ENCODE data around the gene FUCA1.

DNA sequence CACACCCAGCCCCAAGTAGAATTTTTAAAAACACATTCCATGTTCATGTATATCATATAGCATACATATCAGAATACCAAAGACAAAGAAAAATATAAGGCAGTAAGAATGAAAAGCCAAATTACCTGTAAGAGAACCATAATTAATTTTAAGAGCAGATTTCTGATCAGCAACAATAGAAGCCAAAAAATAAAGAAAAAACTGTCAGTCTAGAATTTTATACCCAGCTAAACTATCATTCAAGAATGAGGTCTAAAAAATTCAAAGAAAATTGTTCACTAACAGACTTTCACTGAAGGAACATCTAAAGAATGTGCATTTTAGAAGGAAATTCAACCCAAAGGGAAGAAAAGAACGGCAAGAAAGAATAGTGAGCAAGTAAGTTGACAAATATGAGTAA is 10.6 kb upstream of the FUCA1 start:
- TF ChIP-seq, protein P1, sequence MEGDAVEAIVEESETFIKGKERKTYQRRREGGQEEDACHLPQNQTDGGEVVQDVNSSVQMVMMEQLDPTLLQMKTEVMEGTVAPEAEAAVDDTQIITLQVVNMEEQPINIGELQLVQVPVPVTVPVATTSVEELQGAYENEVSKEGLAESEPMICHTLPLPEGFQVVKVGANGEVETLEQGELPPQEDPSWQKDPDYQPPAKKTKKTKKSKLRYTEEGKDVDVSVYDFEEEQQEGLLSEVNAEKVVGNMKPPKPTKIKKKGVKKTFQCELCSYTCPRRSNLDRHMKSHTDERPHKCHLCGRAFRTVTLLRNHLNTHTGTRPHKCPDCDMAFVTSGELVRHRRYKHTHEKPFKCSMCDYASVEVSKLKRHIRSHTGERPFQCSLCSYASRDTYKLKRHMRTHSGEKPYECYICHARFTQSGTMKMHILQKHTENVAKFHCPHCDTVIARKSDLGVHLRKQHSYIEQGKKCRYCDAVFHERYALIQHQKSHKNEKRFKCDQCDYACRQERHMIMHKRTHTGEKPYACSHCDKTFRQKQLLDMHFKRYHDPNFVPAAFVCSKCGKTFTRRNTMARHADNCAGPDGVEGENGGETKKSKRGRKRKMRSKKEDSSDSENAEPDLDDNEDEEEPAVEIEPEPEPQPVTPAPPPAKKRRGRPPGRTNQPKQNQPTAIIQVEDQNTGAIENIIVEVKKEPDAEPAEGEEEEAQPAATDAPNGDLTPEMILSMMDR (IDR thresholded peaks at IDR 0.05; ENCODE audit: low read length), result no peak
- TF ChIP-seq EZH2 (IDR thresholded peaks at IDR 0.05; ENCODE audit: borderline replicate concordance, low read length), result no peak

Data from OCI-LY1 (cell line).